WTC11 (cell line): ENCODE results near the gene ZNF142. TPM values are rescaled to one million over a fixed set of nuclear protein-coding genes. Genes with fewer than 3 reads are reported as not detected.
"Not testable (repeated sequence)": the region's sequence is repeated elsewhere in the genome, so short reads cannot be mapped to it uniquely, and the experiment has no call there.

Source experiments
- ATAC-seq: fragments of 200-7000 bp; cut with Tn5 transposase; 2 replicates; pipeline ENCODE4 v1.10.0; 2021; ENCODE audit warnings: mild to moderate bottlenecking, moderate library complexity
- CTCF ChIA-PET: fragments of 300-600 bp; sonication (Branson Sonifier 250); formaldehyde crosslinking; loops from one replicate; lab custom pipeline; 2021; ENCODE audit warnings: antibody characterized with exemption; lab: Charles Lee
- POLR2A ChIA-PET: fragments of 350-600 bp; sonication (Branson Sonifier 250); formaldehyde crosslinking; loops from one replicate; lab custom pipeline; 2021; ENCODE audit warnings: antibody characterized with exemption; lab: Charles Lee
- DNase-seq: peaks from one replicate; pipeline ENCODE4 v3.0.0; 2021; ENCODE audit warnings: low spot score
- H3K27ac Mint-ChIP-seq: 2 replicates; pipeline ENCODE4 v1.8.0; 2021; ENCODE audit warnings: mixed read lengths
- H3K27me3 Mint-ChIP-seq: 2 replicates; pipeline ENCODE4 v1.8.0; 2021; ENCODE audit warnings: low read depth, mild to moderate bottlenecking, moderate library complexity, mixed read lengths
- H3K36me3 Mint-ChIP-seq: 2 replicates; pipeline ENCODE4 v1.8.0; 2021; ENCODE audit warnings: mixed read lengths
- H3K4me1 Mint-ChIP-seq: 2 replicates; pipeline ENCODE4 v1.8.0; 2022; ENCODE audit warnings: mixed read lengths
- H3K4me3 Mint-ChIP-seq: 2 replicates; pipeline ENCODE4 v1.8.0; 2021; ENCODE audit warnings: mild to moderate bottlenecking, moderate library complexity, mixed read lengths
- H3K9me3 Mint-ChIP-seq: 2 replicates; pipeline ENCODE4 v1.8.0; 2021; ENCODE audit warnings: mixed read lengths
- CTCF ChIP-seq: fragments of 200-600 bp; IDR thresholded peaks from 2 replicates; pipeline ENCODE4 v1.8.0; 2022; ENCODE audit warnings: antibody characterized with exemption
- GRHL2 ChIP-seq: fragments of 250-450 bp; sonication (Bioruptor Pico); IDR thresholded peaks from 2 replicates; pipeline ENCODE4 v1.8.0; 2022; ENCODE audit warnings: mild to moderate bottlenecking, moderate library complexity; ENCODE audit not compliant: insufficient replicate concordance, severe bottlenecking
- GTF2I ChIP-seq: fragments of 250-450 bp; sonication (Bioruptor Pico); conservative IDR thresholded peaks from 2 replicates; pipeline ENCODE4 v1.4.0; 2021; ENCODE audit warnings: mild to moderate bottlenecking
- HMGA2 ChIP-seq: fragments of 250-450 bp; sonication (Bioruptor Pico); IDR thresholded peaks from 2 replicates; pipeline ENCODE4 v1.4.0; 2021; ENCODE audit warnings: mild to moderate bottlenecking, moderate library complexity
- KAT7 ChIP-seq: sonication (generic); formaldehyde crosslinking; IDR thresholded peaks from 2 replicates; pipeline ENCODE4 v1.8.1; 2023; ENCODE audit warnings: missing genetic modification reagents, mild to moderate bottlenecking, borderline replicate concordance
- MXD4 ChIP-seq: fragments of 250-450 bp; sonication (Bioruptor Pico); IDR thresholded peaks from 2 replicates; pipeline ENCODE4 v1.8.0; 2021; ENCODE audit warnings: mild to moderate bottlenecking, moderate library complexity, borderline replicate concordance
- MYBL2 ChIP-seq: sonication (generic); formaldehyde crosslinking; IDR thresholded peaks from 2 replicates; pipeline ENCODE4 v1.8.1; 2023; ENCODE audit warnings: mild to moderate bottlenecking, moderate library complexity, missing genetic modification reagents
- SOX15 ChIP-seq: fragments of 250-450 bp; sonication (Bioruptor Pico); IDR thresholded peaks from 2 replicates; pipeline ENCODE4 v1.9.0; 2021; ENCODE audit warnings: mild to moderate bottlenecking
- TEAD4 ChIP-seq: sonication (generic); formaldehyde crosslinking; IDR thresholded peaks from 2 replicates; pipeline ENCODE4 v1.8.0; 2022; ENCODE audit warnings: mild to moderate bottlenecking, missing genetic modification reagents
- ZMAT4 ChIP-seq: fragments of 250-450 bp; sonication (Bioruptor Pico); IDR thresholded peaks from 2 replicates; pipeline ENCODE4 v1.9.0; 2021; ENCODE audit warnings: mild to moderate bottlenecking
- ZNF281 ChIP-seq: sonication (generic); formaldehyde crosslinking; IDR thresholded peaks from 2 replicates; pipeline ENCODE4 v1.8.0; 2023; ENCODE audit warnings: mild to moderate bottlenecking, missing genetic modification reagents
- ZNF416 ChIP-seq: fragments of 250-450 bp; sonication (Bioruptor Pico); IDR thresholded peaks from 2 replicates; pipeline ENCODE4 v1.9.0; 2021; ENCODE audit warnings: mild to moderate bottlenecking, inconsistent platforms
- total RNA-seq: library from RNA; stranded (reverse); gene quantifications from 3 replicates; pipeline ENCODE4 v1.2.3, GENCODE V29; 2021
- TF ChIP-seq, protein P1 (sequence below): sonication (generic); formaldehyde crosslinking; IDR thresholded peaks from 2 replicates; pipeline ENCODE4 v1.8.0; 2022; ENCODE audit warnings: mild to moderate bottlenecking, missing genetic modification reagents

ZNF142 gene
- total RNA-seq, 1 experiment from 2014 or later: 33.5 TPM

DNA sequence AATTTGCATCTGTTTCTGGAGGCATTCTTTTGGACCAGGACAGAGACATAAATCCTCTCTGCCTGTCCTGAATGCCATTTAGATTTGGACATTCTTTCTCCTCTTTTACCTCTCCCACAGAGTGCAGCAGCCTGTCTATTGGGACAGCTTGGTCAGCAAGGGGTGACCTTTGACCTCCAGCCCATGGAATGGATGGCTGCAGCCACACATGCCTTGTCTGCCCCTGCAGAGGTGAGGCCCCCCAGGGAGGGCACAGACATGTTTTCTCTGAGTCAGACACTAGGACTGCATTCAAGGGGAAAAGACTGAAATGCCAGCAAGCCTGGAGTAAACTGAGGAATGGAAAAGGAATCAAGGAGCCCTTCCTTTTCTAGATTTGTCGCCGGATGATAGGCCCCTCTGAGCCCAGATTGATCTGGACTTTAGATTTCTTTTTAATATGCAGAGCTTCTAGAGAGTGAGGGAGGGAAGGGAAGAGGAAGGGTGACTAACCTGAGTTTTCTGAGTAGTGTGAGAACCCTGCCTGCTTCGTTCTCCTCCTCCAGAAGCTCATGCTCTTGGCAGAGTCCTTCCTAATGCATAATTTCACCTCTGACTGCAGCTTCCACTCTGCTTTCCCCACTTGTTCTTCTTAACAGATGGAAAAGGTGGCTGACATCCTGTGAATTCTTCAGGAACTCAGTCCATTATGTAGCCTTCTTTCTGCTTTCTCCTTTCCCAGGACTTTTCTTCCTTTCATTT is 35.2 kb upstream of the ZNF142 start:
- Mint-ChIP-seq H3K36me3 (peaks cover 4% of the 10 kb centered on the region; the same call in 1 of the 2 replicates), H3K4me3 (no peak overlapping the region)

DNA sequence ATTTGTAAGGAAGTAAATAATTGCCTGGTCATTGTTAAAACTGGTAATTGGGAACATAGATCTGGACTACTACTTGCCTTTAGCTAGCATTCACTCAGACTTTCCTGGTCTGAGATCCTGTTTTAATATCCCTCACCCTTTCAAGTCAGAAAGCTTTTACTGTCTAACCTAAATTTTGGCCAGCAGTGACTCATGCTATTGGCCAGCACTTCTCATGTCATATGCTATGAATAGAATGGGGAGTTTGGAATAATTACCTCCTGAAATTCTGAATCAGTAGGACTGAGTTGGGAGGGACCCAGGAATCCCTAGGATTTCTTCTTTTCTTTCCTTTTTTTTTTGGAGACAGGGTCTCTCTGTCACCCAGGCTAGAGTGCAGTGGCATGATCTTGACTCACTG is 31.8 kb upstream of the ZNF142 start:
- POLR2A ChIA-PET: no interaction called here
- CTCF ChIA-PET: no interaction called here
- DNase-seq: no peak
- H3K27ac Mint-ChIP-seq: no peak overlapping the region
- no peaks in the 10 kb centered on the region for H3K4me1 Mint-ChIP-seq
- no peak for ATAC-seq
- TF ChIP-seq GRHL2 (CRISPR knock-in tag) (no peak), SOX15 (CRISPR knock-in tag) (no peak), MYBL2 (CRISPR knock-in tag) (no peak), ZNF416 (CRISPR knock-in tag) (no peak), ZMAT4 (CRISPR knock-in tag) (no peak), KAT7 (CRISPR knock-in tag) (no peak), GTF2I (CRISPR knock-in tag) (no peak), MXD4 (no peak), TEAD4 (CRISPR knock-in tag) (no peak), HMGA2 (CRISPR knock-in tag) (no peak)
- TF ChIP-seq, protein P1, sequence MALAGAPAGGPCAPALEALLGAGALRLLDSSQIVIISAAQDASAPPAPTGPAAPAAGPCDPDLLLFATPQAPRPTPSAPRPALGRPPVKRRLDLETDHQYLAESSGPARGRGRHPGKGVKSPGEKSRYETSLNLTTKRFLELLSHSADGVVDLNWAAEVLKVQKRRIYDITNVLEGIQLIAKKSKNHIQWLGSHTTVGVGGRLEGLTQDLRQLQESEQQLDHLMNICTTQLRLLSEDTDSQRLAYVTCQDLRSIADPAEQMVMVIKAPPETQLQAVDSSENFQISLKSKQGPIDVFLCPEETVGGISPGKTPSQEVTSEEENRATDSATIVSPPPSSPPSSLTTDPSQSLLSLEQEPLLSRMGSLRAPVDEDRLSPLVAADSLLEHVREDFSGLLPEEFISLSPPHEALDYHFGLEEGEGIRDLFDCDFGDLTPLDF (CRISPR knock-in tag): no peak
- H3K36me3 Mint-ChIP-seq: peaks cover 2% of the 10 kb centered on the region; the same call in 1 of the 2 replicates
- H3K9me3 Mint-ChIP-seq: no peaks in the 10 kb centered on the region
- H3K27me3 Mint-ChIP-seq: no peaks in the 10 kb centered on the region
- no peak overlapping the region for H3K4me3 Mint-ChIP-seq

More for the DNA sequence above, 35.2 kb upstream of the ZNF142 start:
- no peak for ATAC-seq
- no peaks in the 10 kb centered on the region for H3K4me1 Mint-ChIP-seq
- CTCF ChIA-PET: no interaction called here
- H3K27me3 Mint-ChIP-seq: no peaks in the 10 kb centered on the region
- POLR2A ChIA-PET: no interaction called here
- H3K9me3 Mint-ChIP-seq: no peaks in the 10 kb centered on the region
- TF ChIP-seq CTCF (no peak), ZNF281 (CRISPR knock-in tag) (no peak)
- TF ChIP-seq, all 79 proteins: peak for 0
- no peak for DNase-seq
- H3K27ac Mint-ChIP-seq: no peak overlapping the region

- not testable (repeated sequence) for H3K36me3 Mint-ChIP-seq, H3K27me3 Mint-ChIP-seq, H3K27ac Mint-ChIP-seq, H3K9me3 Mint-ChIP-seq, H3K4me1 Mint-ChIP-seq, H3K4me3 Mint-ChIP-seq
- POLR2A ChIA-PET: interaction anchor here (0.6 to 0.8 kb wide), 3 partner anchors 15 to 160 kb away, joined by 3 to 4 read pairs (median 3); partner anchors contain the start of genes RNF25 and STK36
- CTCF ChIA-PET: interaction anchor here (0.5 to 2.5 kb wide), 28 partner anchors 10 to 342 kb away, joined by 3 to 26 read pairs (median 3); partner anchors contain the start of genes BCS1L, PLCD4, RNF25 and STK36
- peak; percentile 54 for TF ChIP-seq CTCF
- peak; percentile 62 for DNase-seq
- ATAC-seq: peak; percentile 99
Observed at GRCh38 chr2:218687400-218688060, 28.1 kb upstream of the ZNF142 start.
